Spinal cord (tissue), 10 donors: ENCODE measurements around the gene JMJD6. TPM values are rescaled to one million over a fixed set of nuclear protein-coding genes. Genes with fewer than 3 reads are reported as not detected.

ENCODE experiments used
- DNase-seq, 6 donors: peaks; one replicate each; pipeline versions ENCODE4 v3.0.0 to v3.0.0-alpha.2; 2013 to 2015; ENCODE audit warnings: low spot score in 6 of 6, low read depth in 4 of 6
- H3K27ac ChIP-seq: one replicate; pipeline ENCODE4 v1.5.1; 2013; ENCODE audit warnings: low read depth, low read length, control low read depth
- H3K27me3 ChIP-seq: one replicate; pipeline ENCODE4 v1.6.1; 2013; ENCODE audit warnings: low read length; ENCODE audit not compliant: control insufficient read depth, insufficient read depth
- H3K36me3 ChIP-seq: one replicate; pipeline ENCODE4 v1.6.1; 2013; ENCODE audit warnings: low read length; ENCODE audit not compliant: control insufficient read depth, insufficient read depth
- H3K4me1 ChIP-seq: one replicate; pipeline ENCODE4 v1.6.1; 2013; ENCODE audit warnings: low read length; ENCODE audit not compliant: control insufficient read depth, insufficient read depth
- H3K4me3 ChIP-seq: one replicate; pipeline ENCODE4 v1.5.1; 2013; ENCODE audit warnings: low read depth, low read length, control low read depth
- H3K9me3 ChIP-seq: one replicate; pipeline ENCODE4 v1.6.1; 2013; ENCODE audit warnings: low read length; ENCODE audit not compliant: control insufficient read depth, insufficient read depth
- WGBS: methylation state at CpG from one replicate; pipeline ENCODE4 v1.1.5; 2013; ENCODE audit warnings: missing lambda C conversion rate; ENCODE audit not compliant: insufficient coverage; 5-methylcytosine and 5-hydroxymethylcytosine counted together
- polyA plus RNA-seq, 2 donors: library from polyadenylated mRNA; unstranded; fragments of 120-200 nt; gene quantifications; one replicate each; pipeline ENCODE4 v1.2.1, GENCODE V29; 2013; ENCODE audit not compliant: insufficient read length in 2 of 2
- total RNA-seq, 2 donors: library from RNA; depleted of rRNA in 1 of 2; stranded (reverse); fragments of 120-200 nt in 1 of 2; fragments of >200 nt in 1 of 2; gene quantifications; one replicate each; pipeline versions ENCODE4 v1.2.3 to v1.2.4, GENCODE V29; 2013 to 2014
- donor health status: healthy.

JMJD6 gene
- total and polyA plus RNA-seq, 4 donors: 15.4 to 26.2 (median 17.5) TPM

DNA sequence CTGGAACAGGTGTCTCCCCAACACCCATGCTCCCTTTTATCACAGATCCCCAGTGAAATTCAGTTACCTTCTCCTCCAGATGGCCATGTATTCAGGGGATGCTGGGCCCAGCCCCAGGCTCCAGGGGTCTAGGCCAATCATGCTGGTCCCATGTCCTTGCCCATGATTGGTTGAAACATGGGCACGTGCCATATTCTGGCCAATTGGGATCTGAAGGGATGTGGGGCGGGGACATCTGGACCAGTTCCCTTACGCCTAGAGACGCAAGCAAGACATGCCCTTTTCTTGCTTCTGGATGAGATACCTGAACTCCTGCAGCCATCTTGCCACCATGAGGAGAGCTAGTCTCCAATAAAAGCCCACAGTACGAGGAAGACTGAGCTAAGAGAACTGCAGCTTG lies 51.8 kb downstream of the JMJD6 start:
- Histone ChIP-seq H3K4me1 (peaks cover 12% of the 10 kb centered on the region), H3K4me3 (no peak overlapping the region), H3K27ac (no peak overlapping the region), H3K36me3 (peaks cover 24% of the 10 kb centered on the region), H3K27me3 (no peaks in the 10 kb centered on the region), H3K9me3 (no peaks in the 10 kb centered on the region)
- WGBS: 98% methylated on average over 5 of the region's 5 CpGs
- no peak for DNase-seq

DNA sequence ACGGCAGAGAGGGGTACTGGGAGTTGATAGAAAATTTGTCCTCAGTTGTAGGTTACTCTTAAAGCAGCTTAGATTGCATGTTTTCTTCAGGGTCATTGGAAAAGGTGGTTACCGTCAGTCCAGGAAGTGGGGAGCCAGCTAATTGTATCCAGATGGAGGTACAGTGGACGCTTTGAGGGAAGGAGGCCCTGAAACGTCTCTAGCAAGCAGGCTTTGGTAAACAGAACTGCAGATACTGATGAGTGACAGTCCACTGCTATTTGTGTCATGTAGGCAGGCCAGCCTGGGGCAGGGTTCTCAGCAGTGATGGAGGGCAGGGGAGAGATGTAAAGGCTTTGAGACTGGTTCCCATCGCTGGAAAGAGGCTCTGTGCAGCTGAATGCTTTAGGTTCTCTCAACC lies 52.7 kb downstream of the JMJD6 start:
- Histone ChIP-seq H3K4me3 (no peak overlapping the region), H3K36me3 (peaks cover 20% of the 10 kb centered on the region), H3K9me3 (no peaks in the 10 kb centered on the region), H3K27ac (no peak overlapping the region), H3K4me1 (peaks cover 12% of the 10 kb centered on the region), H3K27me3 (no peaks in the 10 kb centered on the region)
- WGBS: 91% methylated on average over 3 of the region's 5 CpGs
- no peak for DNase-seq

DNA sequence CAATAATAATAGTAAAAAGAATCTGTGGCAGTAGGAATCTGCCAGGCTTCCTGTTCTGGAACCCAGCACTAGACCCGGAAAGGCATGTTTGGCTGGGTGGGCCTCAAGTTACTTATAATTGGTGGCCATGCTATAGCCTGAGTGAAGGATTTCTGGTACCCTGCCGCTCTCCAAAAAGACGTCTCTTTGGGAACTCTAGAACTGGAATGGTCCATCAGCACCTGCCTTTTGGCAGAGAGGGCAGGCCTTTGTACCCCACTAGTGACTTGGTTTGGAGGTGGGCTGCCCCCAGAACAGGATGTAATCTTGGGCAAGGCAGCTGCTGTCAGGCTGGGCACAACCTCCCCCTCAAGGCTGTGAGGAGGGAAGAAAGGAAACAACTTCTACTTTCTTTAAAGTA lies 53.5 kb downstream of the JMJD6 start:
- no peak for DNase-seq
- Histone ChIP-seq H3K4me3 (no peak overlapping the region), H3K27ac (no peak overlapping the region), H3K36me3 (peaks cover 11% of the 10 kb centered on the region), H3K9me3 (no peaks in the 10 kb centered on the region), H3K27me3 (no peaks in the 10 kb centered on the region), H3K4me1 (peaks cover 12% of the 10 kb centered on the region)
- 100% methylated on average over 3 of the region's 3 CpGs for WGBS

DNA sequence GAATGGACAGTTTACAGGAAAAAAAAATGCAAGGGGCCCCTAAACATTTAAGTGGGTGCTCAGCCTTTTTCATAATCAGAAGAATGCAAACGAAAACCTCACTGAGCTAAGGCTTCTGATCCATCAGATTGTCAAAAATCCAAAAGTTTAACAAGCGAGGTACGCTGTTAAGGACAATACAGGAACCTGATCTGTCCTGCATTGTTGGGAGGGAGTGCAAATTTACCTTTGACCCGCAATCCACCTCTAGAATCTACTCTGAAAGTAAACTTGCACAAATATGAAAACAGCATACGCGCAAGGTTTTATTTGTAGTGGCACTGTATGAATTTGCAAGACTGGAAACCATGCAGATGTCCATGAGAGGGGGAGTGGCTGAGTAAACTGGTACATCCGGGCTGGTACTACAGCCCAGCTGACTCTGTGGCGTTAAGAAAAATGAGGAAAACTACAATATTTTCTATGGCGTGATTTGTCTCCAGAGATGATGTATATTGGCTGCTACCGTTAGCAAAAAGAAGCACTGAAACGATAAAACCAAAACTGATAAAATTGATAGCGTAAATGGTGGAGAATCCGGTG lies 54.0 kb downstream of the JMJD6 start:
- H3K27ac ChIP-seq: peak overlapping the region; percentile 90
- no peaks in the 10 kb centered on the region for H3K9me3 ChIP-seq
- H3K4me3 ChIP-seq: peak overlapping the region; percentile 87
- WGBS: 56% methylated on average over 10 of the region's 13 CpGs
- no peaks in the 10 kb centered on the region for H3K27me3 ChIP-seq
- DNase-seq: no peak
- peaks cover 6% of the 10 kb centered on the region for H3K36me3 ChIP-seq
- peaks cover 12% of the 10 kb centered on the region for H3K4me1 ChIP-seq

DNA sequence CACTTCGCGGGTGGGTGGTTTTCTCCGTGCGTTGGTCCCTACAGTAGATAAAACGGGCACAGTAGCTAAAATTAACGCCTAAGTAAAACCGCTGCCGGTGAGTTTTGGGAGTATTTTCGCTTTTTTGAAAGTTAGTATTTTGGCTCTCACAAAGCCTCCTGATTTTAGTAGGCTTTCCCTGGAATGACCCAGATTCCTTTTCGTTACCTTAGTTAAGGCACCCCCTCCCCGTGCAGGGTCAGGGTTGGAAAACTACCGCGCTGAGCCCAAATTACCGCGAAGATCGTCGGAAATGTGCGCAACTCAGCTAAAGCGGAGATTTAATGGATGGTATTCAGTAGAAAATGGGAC lies 54.5 kb downstream of the JMJD6 start:
- Histone ChIP-seq H3K4me3 (peak overlapping the region; percentile 87), H3K36me3 (peaks cover 5% of the 10 kb centered on the region), H3K9me3 (no peaks in the 10 kb centered on the region), H3K4me1 (peaks cover 12% of the 10 kb centered on the region), H3K27me3 (no peaks in the 10 kb centered on the region), H3K27ac (peak overlapping the region; percentile 90)
- WGBS: 0% methylated on average over 13 of the region's 19 CpGs
- DNase-seq: no peak

DNA sequence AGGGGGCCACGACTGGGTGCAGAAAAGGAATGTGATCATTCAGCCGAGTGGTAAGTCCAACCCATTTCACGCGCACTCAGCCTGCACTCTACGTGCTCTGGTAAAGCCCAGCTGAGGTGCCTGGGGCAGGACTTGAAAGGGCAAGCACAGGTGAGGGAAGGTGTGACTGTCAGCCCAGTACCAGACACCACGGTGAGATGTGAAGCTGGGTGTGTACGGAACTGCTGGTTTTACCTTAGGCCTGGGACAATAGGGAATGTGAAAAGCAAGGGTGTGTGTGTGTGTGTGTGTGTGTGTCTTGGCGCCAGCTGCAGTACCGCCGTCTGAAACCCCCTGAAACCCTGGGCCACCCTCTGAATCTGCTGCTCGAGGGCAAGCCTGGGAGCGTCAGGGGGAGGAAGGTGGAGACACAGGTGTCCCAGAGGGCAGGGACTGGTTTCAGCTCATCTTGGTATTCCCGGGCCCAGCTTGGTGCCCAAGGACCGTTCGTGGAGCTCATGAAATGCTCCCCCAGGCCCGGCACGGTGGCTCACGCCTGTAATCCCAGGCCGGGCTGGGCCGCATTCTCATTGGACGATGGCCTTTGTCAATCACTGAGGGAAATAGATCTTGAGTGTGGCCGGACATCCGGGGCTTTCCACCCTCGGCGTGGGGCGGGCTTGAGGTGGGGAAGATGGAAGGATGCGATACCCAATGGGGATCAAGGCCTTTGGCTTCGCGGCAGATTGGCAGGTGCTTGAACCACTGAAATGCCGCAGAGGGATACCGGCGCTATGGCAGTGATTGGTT lies 55.1 kb downstream of the JMJD6 start:
- H3K27me3 ChIP-seq: no peaks in the 10 kb centered on the region
- 6% methylated on average over 32 of the region's 32 CpGs for WGBS
- peak; percentile 98 to 100 (median 100) for DNase-seq
- peak overlapping the region; percentile 87 for H3K4me3 ChIP-seq
- H3K27ac ChIP-seq: peak overlapping the region; percentile 90
- peaks cover 5% of the 10 kb centered on the region for H3K36me3 ChIP-seq
- H3K9me3 ChIP-seq: no peaks in the 10 kb centered on the region
- peaks cover 12% of the 10 kb centered on the region for H3K4me1 ChIP-seq

DNA sequence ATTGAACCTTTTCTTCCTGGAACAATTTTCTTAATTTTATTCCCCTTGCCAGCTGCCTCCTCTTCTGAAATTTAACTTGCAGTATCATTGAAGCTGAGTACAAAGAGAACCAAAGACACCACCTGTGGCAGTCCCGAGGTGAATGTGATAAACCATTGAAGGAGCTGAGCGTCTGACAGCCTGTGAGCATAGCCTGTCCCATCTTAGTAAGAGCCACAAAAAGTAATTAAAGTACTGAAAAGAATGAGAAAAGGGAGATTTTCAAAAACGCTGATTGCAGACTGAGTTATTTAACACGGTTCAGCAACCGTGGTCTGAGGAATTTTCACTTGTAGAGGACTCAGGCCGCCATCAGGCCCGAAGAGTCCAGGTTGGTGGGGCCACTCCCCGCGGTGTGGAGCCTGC lies 55.7 kb downstream of the JMJD6 start:
- Histone ChIP-seq H3K27ac (peak overlapping the region; percentile 81), H3K4me3 (no peak overlapping the region)
- WGBS: 38% methylated on average over 9 of the region's 9 CpGs

DNA sequence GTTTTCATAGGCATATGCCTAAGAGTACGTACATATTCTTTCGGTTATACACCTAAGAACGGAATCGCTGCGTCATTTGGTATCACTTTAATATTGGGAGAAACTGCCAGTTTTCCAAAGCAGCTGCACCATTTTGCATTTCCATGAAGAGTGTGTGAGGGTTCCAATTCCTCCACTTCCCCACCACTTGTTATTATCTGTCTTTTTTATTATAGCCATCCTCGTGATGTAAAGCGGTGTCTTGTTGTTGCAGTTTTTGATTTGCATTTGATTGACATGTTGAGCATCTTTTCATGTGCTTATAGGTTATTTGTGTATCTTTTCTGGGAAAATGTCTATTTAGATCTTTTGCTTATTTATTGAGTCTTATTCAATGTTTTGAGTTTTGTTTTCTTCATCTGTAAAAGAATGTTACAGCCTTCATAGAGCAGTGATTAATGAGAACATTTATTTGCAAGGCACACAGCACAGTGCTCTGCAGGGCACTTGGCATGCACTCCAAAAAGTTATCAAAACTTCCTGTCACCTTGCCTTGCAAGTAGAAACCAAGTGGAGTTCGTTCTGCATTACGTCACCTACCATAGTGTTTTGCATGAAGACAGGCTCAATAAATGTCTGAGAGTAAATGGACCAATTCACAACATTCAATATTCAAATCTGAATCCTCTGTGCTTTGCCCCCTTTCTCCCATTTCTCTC lies 56.2 kb downstream of the JMJD6 start:
- no peak overlapping the region for H3K4me3 ChIP-seq
- no peak for DNase-seq
- WGBS: 93% methylated on average over 7 of the region's 9 CpGs
- H3K9me3 ChIP-seq: no peaks in the 10 kb centered on the region
- peaks cover 12% of the 10 kb centered on the region for H3K4me1 ChIP-seq
- peaks cover 5% of the 10 kb centered on the region for H3K36me3 ChIP-seq
- no peaks in the 10 kb centered on the region for H3K27me3 ChIP-seq
- H3K27ac ChIP-seq: peak overlapping the region; percentile 81

More for the DNA sequence above, 55.7 kb downstream of the JMJD6 start:
- no peak for DNase-seq
- Histone ChIP-seq H3K4me1 (peaks cover 12% of the 10 kb centered on the region), H3K9me3 (no peaks in the 10 kb centered on the region), H3K36me3 (peaks cover 5% of the 10 kb centered on the region), H3K27me3 (no peaks in the 10 kb centered on the region)
